RWPE2 (cell line): ENCODE results near the gene ATG9A.

Experiments used
- ATAC-seq: fragments of 200-7000 bp; cut with Tn5 transposase; 3 replicates; pipeline ENCODE4 v1.9.1; 2021; ENCODE audit warnings: low read depth
- DNase-seq: peaks from one replicate; pipeline ENCODE4 v3.0.0-alpha.2; 2020; ENCODE audit warnings: low spot score
- H3K27ac ChIP-seq: fragments of 450-650 bp; 2 replicates; pipeline ENCODE4 v1.5.1; 2017; ENCODE audit warnings: mild to moderate bottlenecking; ENCODE audit not compliant: poor library complexity, severe bottlenecking
- H3K27me3 ChIP-seq: fragments of 250-450 bp; sonication (Bioruptor Pico); 2 replicates; pipeline ENCODE4 v1.5.1; 2021; ENCODE audit warnings: mild to moderate bottlenecking, moderate library complexity; ENCODE audit not compliant: insufficient read depth, poor library complexity, severe bottlenecking
- H3K36me3 ChIP-seq: fragments of 250-450 bp; sonication (Bioruptor Pico); 2 replicates; pipeline ENCODE4 v1.5.1; 2020; ENCODE audit warnings: low read depth, mild to moderate bottlenecking, moderate library complexity
- H3K4me1 ChIP-seq: fragments of 250-450 bp; sonication (Bioruptor Pico); 2 replicates; pipeline ENCODE4 v1.5.1; 2021; ENCODE audit warnings: mild to moderate bottlenecking, moderate library complexity; ENCODE audit not compliant: insufficient read depth, poor library complexity, severe bottlenecking
- H3K4me3 ChIP-seq: fragments of 250-450 bp; sonication (Bioruptor Pico); 2 replicates; pipeline ENCODE4 v1.5.1; 2021; ENCODE audit warnings: mild to moderate bottlenecking, moderate library complexity; ENCODE audit not compliant: severe bottlenecking
- H3K9me3 ChIP-seq: fragments of 250-450 bp; sonication (Bioruptor Pico); 2 replicates; pipeline ENCODE4 v1.5.1; 2021; ENCODE audit warnings: mild to moderate bottlenecking, moderate library complexity; ENCODE audit not compliant: severe bottlenecking
- TF ChIP-seq, protein P1 (sequence below): fragments of 450-650 bp; IDR thresholded peaks from one replicate; pipeline ENCODE4 v1.5.1; 2017; ENCODE audit warnings: mild to moderate bottlenecking, moderate library complexity; ENCODE audit not compliant: poor library complexity, severe bottlenecking

ATG9A gene

GRCh38 chr2:219183151-219183772, 46.2 kb downstream of the ATG9A start:
- Histone ChIP-seq H3K27ac (no peak overlapping the region), H3K36me3 (peaks cover 28% of the 10 kb centered on the region), H3K27me3 (no peaks in the 10 kb centered on the region), H3K4me3 (no peak overlapping the region), H3K9me3 (no peaks in the 10 kb centered on the region), H3K4me1 (no peaks in the 10 kb centered on the region)
- TF ChIP-seq, protein P1, sequence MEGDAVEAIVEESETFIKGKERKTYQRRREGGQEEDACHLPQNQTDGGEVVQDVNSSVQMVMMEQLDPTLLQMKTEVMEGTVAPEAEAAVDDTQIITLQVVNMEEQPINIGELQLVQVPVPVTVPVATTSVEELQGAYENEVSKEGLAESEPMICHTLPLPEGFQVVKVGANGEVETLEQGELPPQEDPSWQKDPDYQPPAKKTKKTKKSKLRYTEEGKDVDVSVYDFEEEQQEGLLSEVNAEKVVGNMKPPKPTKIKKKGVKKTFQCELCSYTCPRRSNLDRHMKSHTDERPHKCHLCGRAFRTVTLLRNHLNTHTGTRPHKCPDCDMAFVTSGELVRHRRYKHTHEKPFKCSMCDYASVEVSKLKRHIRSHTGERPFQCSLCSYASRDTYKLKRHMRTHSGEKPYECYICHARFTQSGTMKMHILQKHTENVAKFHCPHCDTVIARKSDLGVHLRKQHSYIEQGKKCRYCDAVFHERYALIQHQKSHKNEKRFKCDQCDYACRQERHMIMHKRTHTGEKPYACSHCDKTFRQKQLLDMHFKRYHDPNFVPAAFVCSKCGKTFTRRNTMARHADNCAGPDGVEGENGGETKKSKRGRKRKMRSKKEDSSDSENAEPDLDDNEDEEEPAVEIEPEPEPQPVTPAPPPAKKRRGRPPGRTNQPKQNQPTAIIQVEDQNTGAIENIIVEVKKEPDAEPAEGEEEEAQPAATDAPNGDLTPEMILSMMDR, result no peak
- ATAC-seq, result no peak
- no peak for DNase-seq

DNA sequence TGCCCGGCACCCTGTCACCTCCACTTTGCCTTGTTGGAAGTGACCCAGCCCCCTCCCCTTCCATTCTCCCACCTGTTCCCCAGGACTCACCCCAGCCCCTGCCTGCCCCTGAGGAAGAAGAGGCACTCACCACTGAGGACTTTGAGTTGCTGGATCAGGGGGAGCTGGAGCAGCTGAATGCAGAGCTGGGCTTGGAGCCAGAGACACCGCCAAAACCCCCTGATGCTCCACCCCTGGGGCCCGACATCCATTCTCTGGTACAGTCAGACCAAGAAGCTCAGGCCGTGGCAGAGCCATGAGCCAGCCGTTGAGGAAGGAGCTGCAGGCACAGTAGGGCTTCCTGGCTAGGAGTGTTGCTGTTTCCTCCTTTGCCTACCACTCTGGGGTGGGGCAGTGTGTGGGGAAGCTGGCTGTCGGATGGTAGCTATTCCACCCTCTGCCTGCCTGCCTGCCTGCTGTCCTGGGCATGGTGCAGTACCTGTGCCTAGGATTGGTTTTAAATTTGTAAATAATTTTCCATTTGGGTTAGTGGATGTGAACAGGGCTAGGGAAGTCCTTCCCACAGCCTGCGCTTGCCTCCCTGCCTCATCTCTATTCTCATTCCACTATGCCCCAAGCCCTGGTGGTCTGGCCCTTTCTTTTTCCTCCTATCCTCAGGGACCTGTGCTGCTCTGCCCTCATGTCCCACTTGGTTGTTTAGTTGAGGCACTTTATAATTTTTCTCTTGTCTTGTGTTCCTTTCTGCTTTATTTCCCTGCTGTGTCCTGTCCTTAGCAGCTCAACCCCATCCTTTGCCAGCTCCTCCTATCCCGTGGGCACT, 46.9 kb downstream of the ATG9A start:
- ATAC-seq, result no peak
- DNase-seq, result no peak
- TF ChIP-seq, protein P1, result no peak
- no peaks in the 10 kb centered on the region for H3K27me3 ChIP-seq
- H3K9me3 ChIP-seq, result no peaks in the 10 kb centered on the region
- H3K36me3 ChIP-seq, result peaks cover 28% of the 10 kb centered on the region
- H3K4me3 ChIP-seq, result no peak overlapping the region
- H3K4me1 ChIP-seq, result no peaks in the 10 kb centered on the region
- no peak overlapping the region for H3K27ac ChIP-seq

GRCh38 chr2:219181531-219181930, 47.9 kb downstream of the ATG9A start:
- TF ChIP-seq, protein P1, result no peak
- H3K36me3 ChIP-seq, result peaks cover 28% of the 10 kb centered on the region

GRCh38 chr2:219180961-219181360, 48.5 kb downstream of the ATG9A start:
- no peaks in the 10 kb centered on the region for H3K27me3 ChIP-seq
- no peaks in the 10 kb centered on the region for H3K4me1 ChIP-seq
- no peak overlapping the region for H3K4me3 ChIP-seq
- ATAC-seq (no peak), DNase-seq (no peak)
- TF ChIP-seq, protein P1, result no peak
- no peaks in the 10 kb centered on the region for H3K9me3 ChIP-seq
- H3K36me3 ChIP-seq, result peaks cover 28% of the 10 kb centered on the region
- no peak overlapping the region for H3K27ac ChIP-seq

More at GRCh38 chr2:219181531-219181930, 47.9 kb downstream of the ATG9A start:
- H3K4me3 ChIP-seq, result no peak overlapping the region
- H3K27ac ChIP-seq, result no peak overlapping the region
- no peaks in the 10 kb centered on the region for H3K9me3 ChIP-seq
- H3K27me3 ChIP-seq, result no peaks in the 10 kb centered on the region
- ATAC-seq, result no peak
- no peaks in the 10 kb centered on the region for H3K4me1 ChIP-seq
- no peak for DNase-seq
